A549 (cell line): ENCODE data around the gene SEMA3B. TPM values are rescaled to one million over a fixed set of nuclear protein-coding genes. Genes with fewer than 3 reads are reported as not detected.
"Not testable (repeated sequence)": the region's sequence is repeated elsewhere in the genome, so short reads cannot be mapped to it uniquely, and the experiment has no call there.

Experiments used
- ATAC-seq, 2 experiments: fragments of 200-7000 bp in 1 of 2; fragments of >200 bp in 1 of 2; cut with Nextera tagmentation in 1 of 2; cut with Tn5 transposase in 1 of 2; 3 replicates each; pipeline versions ENCODE4 v1.8.0 to v1.9.1; 2018 to 2020; ENCODE audit warnings: mild to moderate bottlenecking in 1 of 2, moderate library complexity in 1 of 2
- CTCF ChIA-PET: fragments of 300-600 bp; sonication (Branson Sonifier 250); formaldehyde crosslinking; extraction: SDS; loops from one replicate; lab custom pipeline; 2021; ENCODE audit warnings: antibody characterized with exemption, inconsistent platforms; lab: Yijun Ruan, JAX
- POLR2A ChIA-PET: fragments of 350-600 bp; formaldehyde crosslinking; extraction: SDS; loops from one replicate; lab custom pipeline; 2021; ENCODE audit warnings: antibody characterized with exemption, inconsistent platforms; lab: Yijun Ruan, JAX
- DNase-seq, 2 experiments: peaks; one replicate each; pipeline versions ENCODE4 v3.0.0 to v3.0.0-alpha.2; 2011 to 2016; ENCODE audit warnings: low read depth in 1 of 2, low spot score in 1 of 2
- FAIRE-seq: peaks from 2 replicates; lab custom pipeline; 2011; peaks lifted over from hg19 to GRCh38; lab: Jason Lieb, UNC
- H3K27ac ChIP-seq, 2 experiments: fragments of >200 bp; sonication (Bioruptor Twin); formaldehyde crosslinking; 3 replicates each; pipeline ENCODE4 v1.5.1; 2016 to 2017
- H3K4me1 ChIP-seq: fragments of >200 bp; sonication (Bioruptor Twin); formaldehyde crosslinking; 3 replicates; pipeline ENCODE4 v1.6.1; 2016
- H3K4me2 ChIP-seq: fragments of >200 bp; sonication (Bioruptor Twin); formaldehyde crosslinking; 3 replicates; pipeline ENCODE4 v1.6.1; 2016
- H3K4me3 ChIP-seq: fragments of >200 bp; sonication (Bioruptor Twin); formaldehyde crosslinking; 3 replicates; pipeline ENCODE4 v1.5.1; 2016
- H3K9me3 ChIP-seq: fragments of >200 bp; sonication (Bioruptor Twin); formaldehyde crosslinking; 3 replicates; pipeline ENCODE4 v1.6.1; 2016
- CEBPB ChIP-seq, 2 experiments: fragments of >200 bp in 1 of 2; sonication (Bioruptor Twin) in 1 of 2; formaldehyde crosslinking in 1 of 2; IDR thresholded peaks; 2 replicates each; pipeline ENCODE4 v1.6.1; 2012 to 2016
- CHD4 ChIP-seq: fragments of 200-600 bp; sonication (generic); IDR thresholded peaks from 2 replicates; pipeline ENCODE4 v1.6.1; 2016; ENCODE audit warnings: antibody characterized with exemption, mild to moderate bottlenecking, borderline replicate concordance
- HEYL ChIP-seq: fragments of 250-450 bp; sonication (Bioruptor Pico); IDR thresholded peaks from 2 replicates; pipeline ENCODE4 v1.8.0; 2021; ENCODE audit warnings: mild to moderate bottlenecking, moderate library complexity
- JUN ChIP-seq, 2 experiments: fragments of >200 bp; sonication (Bioruptor Twin); formaldehyde crosslinking; IDR thresholded peaks; 2 replicates in 1 of 2; 3 replicates in 1 of 2; pipeline ENCODE4 v1.6.1; 2016 to 2017
- KDM1A ChIP-seq: fragments of 200-600 bp; sonication (generic); IDR thresholded peaks from 2 replicates; pipeline ENCODE4 v1.6.1; 2016; ENCODE audit warnings: low read depth, mild to moderate bottlenecking
- KDM5A ChIP-seq: fragments of 200-600 bp; sonication (generic); IDR thresholded peaks from 2 replicates; pipeline ENCODE4 v1.6.1; 2016; ENCODE audit warnings: antibody characterized with exemption, mild to moderate bottlenecking
- MAFK ChIP-seq: fragments of 450-650 bp; IDR thresholded peaks from 2 replicates; pipeline ENCODE4 v1.6.1; 2014; ENCODE audit not compliant: partially characterized antibody
- MYC ChIP-seq: IDR thresholded peaks from 2 replicates; pipeline ENCODE4 v1.6.1; 2012; ENCODE audit warnings: mild to moderate bottlenecking, inconsistent platforms, low read length, improper control_type of control experiment, borderline replicate concordance
- NR3C1 ChIP-seq: fragments of >200 bp; sonication (Bioruptor Twin); formaldehyde crosslinking; IDR thresholded peaks from 3 replicates; pipeline ENCODE4 v1.6.1; 2017
- PBX3 ChIP-seq: IDR thresholded peaks from 2 replicates; pipeline ENCODE4 v1.6.1; 2012
- POLR2A ChIP-seq: IDR thresholded peaks from 2 replicates; pipeline ENCODE4 v1.6.1; 2012; ENCODE audit warnings: mild to moderate bottlenecking, low read length
- RAD21 ChIP-seq, 2 experiments: fragments of >200 bp in 1 of 2; sonication (Bioruptor Twin) in 1 of 2; formaldehyde crosslinking in 1 of 2; IDR thresholded peaks in 1 of 2; conservative IDR thresholded peaks in 1 of 2; 2 replicates in 1 of 2; 3 replicates in 1 of 2; pipeline ENCODE4 v1.6.1; 2012 to 2018; ENCODE audit warnings: inconsistent platforms in 1 of 2
- REST ChIP-seq: fragments of 200-600 bp; sonication (generic); IDR thresholded peaks from 2 replicates; pipeline ENCODE4 v1.6.1; 2016; ENCODE audit warnings: antibody characterized with exemption, mild to moderate bottlenecking, moderate library complexity
- SREBF2 ChIP-seq: fragments of 450-650 bp; IDR thresholded peaks from 2 replicates; pipeline ENCODE4 v1.6.1; 2014; ENCODE audit warnings: mild to moderate bottlenecking, moderate library complexity
- TP53 ChIP-seq: fragments of 250-450 bp; sonication (Bioruptor Pico); IDR thresholded peaks from 2 replicates; pipeline ENCODE4 v1.5.0; 2021; ENCODE audit warnings: mild to moderate bottlenecking, moderate library complexity
- ZFP36 ChIP-seq: fragments of 450-650 bp; IDR thresholded peaks from 2 replicates; pipeline ENCODE4 v1.6.1; 2014; ENCODE audit warnings: borderline replicate concordance; ENCODE audit not compliant: partially characterized antibody
- ZNF302 ChIP-seq: fragments of 250-450 bp; sonication (Bioruptor Pico); IDR thresholded peaks from 2 replicates; pipeline ENCODE4 v1.9.0; 2021; ENCODE audit warnings: inconsistent platforms, mild to moderate bottlenecking, moderate library complexity
- WGBS: methylation state at CpG from one replicate; pipeline ENCODE4 v1.1.6; 2017; ENCODE audit errors: missing lambda C conversion rate; 5-methylcytosine and 5-hydroxymethylcytosine counted together
- polyA plus RNA-seq, 4 experiments: library from polyadenylated mRNA; depleted of rRNA in 3 of 4; stranded (reverse); fragments of >200 nt; fragmentation: RNase III in 1 of 4; extraction: RNeasy Plus Mini Kit Qiagen cat#74134 plus additional on column Dnase treatment in 1 of 4; gene quantifications; 2 replicates in 3 of 4; 3 replicates in 1 of 4; pipeline ENCODE4 v1.2.3, GENCODE V29; 2011 to 2017

SEMA3B gene
- polyA plus RNA-seq, 2 of the 4 experiments (the other 2 are of a cell fraction), result 6.5 to 7.4 TPM

GRCh38 chr3:50260027-50260941 lies 8.7 kb upstream of the SEMA3B start (continued):
- no peak for TF ChIP-seq REST
- peak in 1 of 2 experiments; percentile 89; a peak in 4 of 5 replicates for TF ChIP-seq JUN (IDR thresholded peaks at IDR 0.05)
- TF ChIP-seq MYC, result no peak
- peak; percentile 54; the same call in 1 of the 2 replicates for TF ChIP-seq PBX3
- TF ChIP-seq POLR2A, result peak; percentile 50
- no peak for TF ChIP-seq KDM1A
- no peak for TF ChIP-seq TP53 (CRISPR knock-in tag)
- TF ChIP-seq SREBF2, result no peak
- TF ChIP-seq KDM5A, result no peak
- peak; percentile 19 for TF ChIP-seq MAFK
- TF ChIP-seq RAD21 (conservative IDR thresholded peaks at IDR 0.05 in 1 of 2, IDR thresholded peaks at IDR 0.05 in 1 of 2), result peak; percentile 57 to 77
- TF ChIP-seq CEBPB (IDR thresholded peaks at IDR 0.05), result no peak
- TF ChIP-seq HEYL (CRISPR knock-in tag), result no peak

- ATAC-seq, result no peak
- no peaks in the 10 kb centered on the region for H3K9me3 ChIP-seq
- no peak for DNase-seq
- FAIRE-seq, result no peak
- no peak for TF ChIP-seq CHD4
- TF ChIP-seq, all 56 proteins: peak for 0
- ChIA-PET CTCF (interaction anchor here (1.0 to 8.1 kb wide), 9 partner anchors 9 to 143 kb away, joined by 3 to 67 read pairs (median 5); partner anchors contain the start of gene GNAT1), POLR2A (interaction anchor here (0.6 to 1.8 kb wide), 3 partner anchors 9 to 67 kb away, joined by 3 to 6 read pairs (median 4); partner anchors contain the start of genes HYAL3, NAA80 and TUSC2)
- 100% methylated on average over 2 of the region's 5 CpGs for WGBS
- H3K27ac ChIP-seq, result peak overlapping the region; percentile 94 to 99
- H3K4me1 ChIP-seq, result peaks cover 41% of the 10 kb centered on the region
- peak overlapping the region; percentile 85 for H3K4me3 ChIP-seq
- peak overlapping the region; percentile 95 for H3K4me2 ChIP-seq
Measured at GRCh38 chr3:50260942-50261441, 8.0 kb upstream of the SEMA3B start.

- H3K4me2 ChIP-seq, result peak overlapping the region; percentile 95
- CTCF ChIA-PET, result interaction anchor here (1.0 to 8.1 kb wide), 6 partner anchors 13 to 144 kb away, joined by 3 to 67 read pairs (median 40); partner anchors contain the start of gene GNAT1
- no peaks in the 10 kb centered on the region for H3K9me3 ChIP-seq
- no CpG with 5 or more reads among the region's 2 CpGs for WGBS
- no peak for TF ChIP-seq NR3C1
- TF ChIP-seq ZNF302 (CRISPR knock-in tag), result no peak
- TF ChIP-seq ZFP36, result no peak
- TF ChIP-seq, all 56 proteins: peak for 0
- DNase-seq (no peak), ATAC-seq (no peak), FAIRE-seq (no peak)
- Histone ChIP-seq H3K27ac (peak overlapping the region; percentile 94 to 99; a peak in 4 of 6 replicates), H3K4me1 (peaks cover 45% of the 10 kb centered on the region), H3K4me3 (no peak overlapping the region)
- POLR2A ChIA-PET, result interaction anchor here (0.6 to 1.8 kb wide), 3 partner anchors 9 to 66 kb away, joined by 3 to 6 read pairs (median 4); partner anchors contain the start of genes HYAL3, NAA80 and TUSC2
Measured at GRCh38 chr3:50261505-50261904, 7.4 kb upstream of the SEMA3B start.

GRCh38 chr3:50262200-50262599 lies 6.7 kb upstream of the SEMA3B start:
- 93% methylated on average over 4 of the region's 4 CpGs for WGBS
- not testable (repeated sequence) for H3K9me3 ChIP-seq
- peaks cover 50% of the 10 kb centered on the region for H3K4me1 ChIP-seq

More at GRCh38 chr3:50262200-50262599, 6.7 kb upstream of the SEMA3B start:
- FAIRE-seq, H3K4me2 ChIP-seq, DNase-seq, ATAC-seq, H3K4me3 ChIP-seq, POLR2A ChIA-PET: not testable (repeated sequence)
- H3K27ac ChIP-seq, result peak overlapping the region in 1 of 2 experiments; percentile 30; a peak in 1 of 6 replicates
- CTCF ChIA-PET, result interaction anchor here (1.7 to 8.1 kb wide), 4 partner anchors 11 to 35 kb away, joined by 4 to 67 read pairs (median 32); no protein-coding TSS in a partner anchor
